Esophagus muscularis mucosa (tissue), 3 donors: ENCODE results near the gene SPATA25.

ENCODE experiments used
- EP300 ChIP-seq: sonication (generic); formaldehyde crosslinking; IDR thresholded peaks from one replicate; pipeline ENCODE4 v1.6.1; 2017; ENCODE audit warnings: antibody characterized with exemption
- POLR2AphosphoS5 ChIP-seq, 2 donors: sonication (generic); formaldehyde crosslinking; IDR thresholded peaks; one replicate each; pipeline ENCODE4 v1.6.1; 2017; ENCODE audit warnings: antibody characterized with exemption in 2 of 2

DNA sequence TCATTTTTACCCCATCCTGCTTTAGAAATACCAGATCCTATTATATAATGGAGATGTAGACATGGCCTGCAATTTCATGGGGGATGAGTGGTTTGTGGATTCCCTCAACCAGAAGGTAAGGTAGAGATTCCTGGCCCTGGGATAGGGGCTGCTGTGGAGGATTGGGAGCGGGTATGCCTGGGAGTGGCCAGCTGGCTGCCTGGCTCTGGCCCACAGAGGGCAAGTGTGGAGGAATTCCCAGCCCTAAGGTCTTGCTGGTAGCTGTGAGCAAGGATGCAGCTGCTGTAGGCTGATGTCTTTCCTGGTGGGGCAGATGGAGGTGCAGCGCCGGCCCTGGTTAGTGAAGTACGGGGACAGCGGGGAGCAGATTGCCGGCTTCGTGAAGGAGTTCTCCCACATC is 10.3 kb upstream of the SPATA25 start:
- TF ChIP-seq EP300 = no peak
- no peak for TF ChIP-seq POLR2AphosphoS5 (IDR thresholded peaks at IDR 0.05)
